NCI-H774 (cell line): ENCODE results near the gene RNF215.
A peak's percentile ranks its signal among the peaks of the same experiment; 100 is the strongest.

Experiments used
- DNase-seq: peaks from one replicate; lab custom pipeline; 2025; lab: John Stamatoyannopoulos, UW

RNF215 gene

DNA sequence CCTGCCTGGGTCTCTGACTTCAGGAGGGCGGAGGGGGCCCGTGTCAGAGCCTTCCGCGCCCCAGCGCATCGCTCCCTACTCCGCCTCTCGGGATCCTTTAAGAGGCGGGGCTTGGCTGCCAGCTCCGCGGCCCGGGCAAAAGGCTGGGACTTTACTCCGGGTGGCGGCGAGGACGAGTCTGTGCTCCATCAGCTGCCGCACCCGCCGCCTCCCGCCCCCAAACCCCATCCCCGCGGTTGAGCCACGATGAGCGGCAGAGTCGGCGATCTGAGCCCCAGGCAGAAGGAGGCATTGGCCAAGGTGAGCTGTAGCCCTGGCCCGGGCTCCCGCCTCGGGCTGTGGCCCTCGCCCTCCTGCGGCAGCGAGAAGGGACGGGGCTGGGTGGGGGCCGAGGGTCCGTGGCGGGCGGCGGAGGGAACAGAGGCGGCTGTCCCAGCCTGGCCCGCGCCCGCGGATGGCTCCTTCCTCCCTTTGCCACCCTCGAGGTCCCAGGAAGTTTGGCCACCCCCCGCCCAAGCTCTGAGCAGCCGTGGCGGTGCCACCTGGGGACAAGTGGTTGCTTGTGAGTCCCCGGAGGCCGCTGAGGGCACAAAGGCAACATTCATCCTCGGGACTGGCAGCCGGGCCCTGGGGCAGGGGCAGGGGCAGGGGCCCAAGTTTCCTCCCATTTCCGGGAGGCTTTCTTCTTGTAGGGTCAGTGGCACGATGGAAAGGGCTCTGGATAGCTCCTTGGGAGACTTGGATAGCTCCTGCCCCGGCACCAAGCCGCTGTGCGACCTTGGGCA, 9.9 kb upstream of the RNF215 start, which contains the start of gene SEC14L2:
Gene SEC14L2, plus strand, starts transcription at position 148 of the 785 bp plus-strand sequence. Its CDS starts 99 bp downstream, at position 247.
- DNase-seq = no peak

DNA sequence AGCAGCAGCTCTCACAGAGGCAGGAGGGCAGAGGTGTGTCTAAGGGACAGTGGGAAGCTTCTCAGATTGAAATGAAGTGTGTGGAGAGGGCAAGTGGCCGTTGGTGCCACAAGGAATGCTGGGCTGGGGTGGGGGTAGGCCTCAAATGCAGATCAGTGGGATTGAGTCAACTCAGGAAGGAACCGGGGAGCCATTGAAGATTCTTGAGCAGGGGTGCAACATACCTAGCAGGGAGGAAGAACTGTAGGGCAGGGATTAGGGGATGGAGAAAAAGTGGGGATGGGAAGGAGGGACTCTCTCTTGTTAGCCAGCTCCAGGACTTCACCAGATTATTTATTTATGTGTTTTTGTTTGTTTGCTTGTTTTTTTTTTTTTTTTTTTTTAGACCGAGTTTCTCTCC, 6.7 kb upstream of the RNF215 start:
- DNase-seq = no peak

DNA sequence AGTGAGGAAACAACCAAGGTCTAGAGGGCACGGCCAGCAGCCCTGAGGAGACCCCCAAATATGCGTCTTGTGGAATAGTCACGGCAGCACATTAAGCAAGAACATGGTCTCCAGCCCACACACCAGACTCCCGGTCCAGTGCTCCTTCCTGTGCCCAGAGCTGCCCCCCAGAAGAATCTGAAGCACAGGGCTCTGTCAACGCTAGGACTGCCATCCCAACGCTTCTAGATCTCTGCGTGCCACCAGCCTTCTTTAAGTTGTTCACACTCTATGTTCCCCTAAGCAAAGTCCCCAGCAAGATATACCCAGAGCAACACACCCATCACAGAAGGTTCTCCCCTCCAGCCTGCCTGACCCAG, 6.1 kb upstream of the RNF215 start:
- no peak for DNase-seq

DNA sequence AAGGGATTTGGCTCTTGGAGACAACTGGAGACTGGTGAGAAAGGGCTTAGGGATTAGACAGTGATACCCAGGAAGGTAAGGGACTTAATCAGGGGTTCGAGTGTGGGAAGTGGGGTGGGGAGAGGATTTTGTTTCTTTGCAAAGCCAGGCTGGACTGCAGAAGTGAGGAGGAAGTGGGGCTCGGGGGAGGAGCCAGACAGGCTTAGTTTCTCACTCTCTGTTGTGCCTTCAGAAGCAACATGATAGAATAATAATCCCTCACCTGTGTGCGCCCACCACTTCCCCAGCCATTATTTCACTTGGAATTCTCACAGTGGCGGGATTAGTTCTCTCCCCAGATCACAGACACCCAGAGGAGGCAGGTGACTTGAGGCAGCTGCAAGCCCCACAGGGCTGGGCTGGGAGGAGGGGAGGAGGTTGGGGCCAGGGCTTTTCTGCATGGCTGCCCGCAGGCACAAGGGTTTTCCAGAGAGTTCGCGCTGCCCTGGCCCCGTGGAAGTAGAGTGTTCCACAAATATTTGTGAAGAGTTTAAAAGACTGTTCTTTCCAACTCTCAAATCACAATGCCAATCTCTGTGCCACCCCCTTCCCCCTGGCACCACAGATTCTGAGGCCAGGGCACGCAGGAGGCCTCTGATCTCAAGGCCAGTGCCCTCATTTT, 5.6 kb upstream of the RNF215 start:
- DNase-seq = no peak

DNA sequence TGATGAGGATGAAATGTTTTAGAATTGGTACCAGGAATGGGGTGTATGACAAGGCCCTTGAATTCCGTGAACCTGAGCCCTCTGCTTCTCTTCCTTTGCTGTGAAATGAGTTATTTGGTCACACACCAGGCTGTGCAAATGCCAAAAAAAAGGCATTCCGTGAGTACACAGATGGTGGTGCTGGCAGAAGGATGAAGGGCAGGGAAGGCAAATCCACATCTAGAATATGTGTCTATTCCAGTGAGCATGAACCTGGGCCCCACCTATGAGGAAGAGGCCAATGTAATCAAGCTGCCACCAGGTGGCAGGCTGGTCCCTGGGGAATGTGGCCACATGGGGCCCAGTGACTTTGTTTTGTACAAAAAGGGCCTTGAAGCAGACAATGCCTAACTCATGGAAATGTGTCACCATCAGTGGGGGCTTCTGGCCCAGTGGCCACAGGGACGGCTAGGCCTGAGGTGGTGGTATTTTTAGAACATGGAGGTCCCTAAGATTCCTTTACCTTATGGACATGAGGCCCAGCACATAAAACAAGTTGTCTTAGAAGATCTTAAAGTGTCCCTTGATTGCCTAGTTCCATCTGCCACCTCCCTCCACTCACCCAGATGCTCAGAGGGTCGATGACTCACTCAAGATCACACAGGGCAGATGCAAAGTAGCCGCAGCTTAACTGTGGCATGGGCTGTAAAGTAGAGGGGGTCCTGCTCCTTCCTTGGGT, 3.9 kb upstream of the RNF215 start:
- DNase-seq = peak; percentile 14

DNA sequence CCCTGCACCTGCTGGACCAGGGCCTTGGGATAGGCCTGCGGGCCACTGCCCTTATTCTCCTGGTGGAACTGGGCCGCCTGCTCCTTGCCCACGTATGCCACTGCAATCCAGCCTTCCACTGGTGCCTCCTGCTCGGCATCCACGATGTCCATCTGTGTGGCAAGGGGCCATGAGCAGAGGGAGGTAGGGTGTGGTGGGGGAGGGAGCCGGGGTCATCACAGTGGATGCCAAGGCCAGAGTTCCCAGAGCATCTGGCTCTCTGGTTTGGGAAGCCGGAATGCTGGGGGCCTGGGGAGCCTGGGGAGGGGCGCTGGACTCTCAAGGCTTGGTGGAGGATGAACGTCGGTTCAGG, 627 bp downstream of the RNF215 start:
- DNase-seq = no peak

DNA sequence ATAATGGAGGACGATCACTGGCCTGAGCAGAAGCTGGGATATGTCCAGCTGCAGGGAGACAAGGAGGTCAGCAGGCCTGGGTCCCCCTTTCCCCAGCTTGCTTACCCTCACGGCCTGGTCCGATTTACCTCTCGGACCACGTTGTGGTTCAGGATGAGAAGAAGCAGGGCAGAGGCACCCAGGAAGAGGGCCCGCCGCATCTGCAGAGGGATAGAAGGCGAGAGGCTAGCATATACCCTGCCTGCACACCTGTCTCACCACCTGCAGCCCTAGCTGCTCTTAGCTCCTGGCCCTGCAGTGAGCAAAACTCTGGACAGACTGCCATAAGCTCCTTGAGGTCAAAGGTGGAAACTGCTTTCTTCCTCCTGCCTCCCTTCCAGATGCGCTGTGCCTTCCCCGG, 1.3 kb downstream of the RNF215 start:
- DNase-seq = no peak

DNA sequence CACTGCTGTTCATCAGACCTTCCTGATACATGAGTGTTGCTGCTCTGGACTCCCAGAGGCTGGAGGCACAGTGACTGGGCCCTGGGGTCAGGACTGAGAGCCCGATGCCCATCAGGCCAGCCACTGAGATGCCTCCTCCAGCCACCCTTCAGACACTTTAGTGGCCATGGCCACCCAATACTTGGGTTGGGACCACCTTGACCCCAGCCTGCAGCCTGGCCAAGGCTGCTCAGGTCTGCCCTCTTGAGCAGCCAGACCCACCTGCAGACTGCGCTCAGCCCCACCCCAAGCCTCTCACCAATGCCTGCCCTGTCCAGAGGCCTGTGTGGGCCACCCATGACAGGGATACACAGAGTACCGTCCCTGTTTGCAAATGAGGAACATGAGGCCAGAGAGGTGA, 4.2 kb downstream of the RNF215 start:
- DNase-seq = no peak

DNA sequence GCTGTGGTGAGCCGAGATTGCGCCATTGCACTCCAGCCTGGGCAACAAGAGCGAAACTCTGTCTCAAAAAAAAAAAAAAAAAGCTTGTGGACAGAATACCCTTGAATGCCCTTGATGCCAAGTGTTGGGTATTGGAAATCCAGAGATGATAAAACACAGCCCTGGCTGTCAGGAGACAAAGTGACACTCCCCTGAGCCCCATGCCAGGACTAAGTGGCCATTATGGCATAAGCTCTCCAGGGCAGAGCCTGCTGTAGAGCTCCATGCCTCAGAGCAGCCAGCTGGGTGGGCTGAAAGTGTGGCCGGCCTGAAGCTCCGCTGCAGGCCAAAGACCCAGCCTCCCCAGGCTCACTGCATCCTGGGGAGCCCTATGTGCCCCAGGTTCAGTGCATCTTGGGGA, 4.9 kb downstream of the RNF215 start:
- no peak for DNase-seq

DNA sequence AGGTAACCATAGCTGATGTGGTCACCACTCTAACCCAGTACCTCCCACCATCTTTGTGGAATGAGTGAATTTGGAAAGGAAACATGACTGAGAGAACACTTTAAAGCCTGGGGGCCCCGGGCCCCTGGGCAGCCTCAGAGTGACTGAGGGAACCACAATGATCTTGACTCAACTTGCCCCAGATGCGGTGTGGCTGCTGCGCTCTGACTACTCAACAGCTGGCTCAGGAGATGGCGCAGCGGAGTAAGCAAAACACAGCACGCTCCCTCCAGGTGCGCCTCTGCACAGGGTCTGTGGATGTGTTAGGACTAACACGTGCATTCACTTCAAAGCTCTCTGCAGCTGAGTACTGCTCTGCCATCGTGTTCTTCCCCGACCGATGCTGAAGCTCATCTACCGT, 5.9 kb downstream of the RNF215 start:
- DNase-seq = no peak

DNA sequence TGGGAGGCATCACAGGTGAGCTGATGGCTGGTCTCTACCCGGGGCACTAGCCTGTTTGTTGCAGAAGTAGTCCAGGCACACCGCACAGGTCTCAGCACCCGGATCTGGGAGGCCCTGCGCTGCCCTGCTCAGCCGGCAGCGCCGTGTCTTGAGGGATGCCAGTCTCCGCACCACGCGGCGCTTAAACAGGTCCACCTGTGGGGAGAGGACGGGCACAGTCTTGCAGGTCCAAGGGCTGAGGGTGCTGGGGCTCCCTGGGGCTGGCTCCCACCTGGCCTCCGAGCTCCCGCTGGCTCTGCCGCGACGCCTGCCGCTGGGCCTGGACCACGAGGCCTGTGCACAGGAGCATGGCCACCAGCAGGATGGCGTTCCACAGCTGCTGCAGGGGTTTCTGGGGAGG, 7.2 kb downstream of the RNF215 start:
- DNase-seq = no peak

DNA sequence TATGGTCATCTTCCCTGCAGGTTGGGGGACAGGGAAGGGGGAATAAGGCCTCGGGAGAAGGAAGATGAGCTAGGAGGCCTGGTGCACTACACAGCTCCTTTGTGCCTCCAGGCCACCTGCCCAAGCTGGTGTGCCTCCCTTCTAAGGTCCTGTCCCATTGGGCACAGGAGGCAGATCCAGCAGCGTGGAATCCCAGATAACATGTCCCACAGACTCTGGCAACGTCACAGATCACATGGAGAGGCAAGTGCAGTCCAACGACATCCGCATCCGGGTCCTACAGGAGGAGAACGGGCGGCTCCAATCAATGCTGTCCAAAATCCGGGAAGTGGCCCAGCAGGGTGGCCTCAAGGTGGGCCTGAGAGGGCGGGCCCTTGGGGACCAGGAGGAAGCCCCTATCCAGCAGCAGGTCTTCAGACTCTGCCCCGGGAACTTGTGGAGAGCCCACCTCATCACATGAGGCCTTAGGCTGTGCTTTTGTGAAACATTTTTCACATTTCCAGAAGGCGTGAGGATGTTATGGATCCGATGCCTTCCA, 11.8 kb downstream of the RNF215 start:
- DNase-seq = no peak

DNA sequence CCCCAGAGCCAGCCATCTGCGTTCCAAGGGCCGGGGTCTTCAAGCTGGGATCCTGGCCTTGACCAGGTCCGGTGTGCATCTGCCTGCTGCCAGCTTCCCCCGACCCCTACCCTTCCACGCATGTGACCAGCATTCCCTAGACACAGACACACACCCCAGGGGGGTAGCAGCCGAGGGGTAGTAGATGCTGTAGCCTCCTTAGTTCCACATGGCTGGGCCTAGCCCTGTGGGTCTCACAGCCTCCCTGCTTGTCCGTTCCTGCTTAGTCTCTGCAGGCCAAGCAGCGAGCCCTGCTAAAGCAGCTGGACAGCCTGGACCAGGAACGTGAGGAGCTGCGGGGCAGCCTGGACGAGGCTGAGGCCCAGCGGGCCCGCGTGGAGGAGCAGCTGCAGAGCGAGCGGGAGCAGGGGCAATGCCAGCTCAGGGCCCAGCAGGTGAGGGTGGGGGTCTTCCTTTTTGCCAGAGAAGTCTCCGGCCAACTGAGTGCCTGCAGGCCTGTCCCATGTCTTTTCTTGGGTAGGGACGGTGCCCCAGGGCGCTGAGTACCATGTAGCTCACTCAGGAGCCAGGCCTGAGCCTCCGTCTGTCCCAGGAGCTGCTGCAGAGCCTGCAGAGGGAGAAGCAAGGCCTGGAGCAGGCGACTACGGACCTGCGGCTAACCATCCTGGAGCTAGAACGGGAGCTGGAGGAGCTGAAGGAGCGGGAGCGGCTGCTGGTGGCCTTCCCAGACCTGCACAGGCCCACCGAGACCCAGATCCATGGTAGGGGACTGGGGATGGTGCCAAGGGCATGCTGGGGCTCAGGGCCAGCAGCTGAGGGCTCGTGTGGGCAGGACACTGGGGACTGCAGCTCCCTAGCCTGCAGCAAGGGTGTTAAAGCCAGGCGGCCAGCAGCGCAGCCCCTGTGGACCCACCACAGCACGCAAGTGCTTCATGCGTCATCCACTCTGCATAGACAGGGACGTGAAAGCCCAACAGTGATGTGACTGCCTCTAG, 13.6 kb downstream of the RNF215 start:
- DNase-seq = no peak

DNA sequence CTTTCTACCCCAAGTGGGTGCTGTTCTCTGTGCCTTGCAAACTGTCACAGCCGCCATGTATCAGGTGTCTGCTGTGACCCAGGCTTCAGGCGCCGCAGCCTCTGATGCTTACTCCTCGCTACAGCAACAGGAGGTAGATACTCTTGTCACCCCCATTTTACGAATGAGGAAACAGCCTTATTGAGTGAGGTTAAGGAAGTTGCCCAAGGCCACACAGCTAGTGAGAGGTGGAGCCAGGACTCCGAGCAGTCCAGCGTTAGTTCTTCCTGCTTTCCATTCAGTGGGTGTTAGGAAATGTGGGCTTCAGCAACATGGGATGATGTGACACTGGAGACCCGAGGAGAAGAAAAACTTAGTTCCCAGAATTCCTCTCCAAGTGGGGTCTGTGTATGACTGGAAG, 14.3 kb downstream of the RNF215 start:
- DNase-seq = no peak

DNA sequence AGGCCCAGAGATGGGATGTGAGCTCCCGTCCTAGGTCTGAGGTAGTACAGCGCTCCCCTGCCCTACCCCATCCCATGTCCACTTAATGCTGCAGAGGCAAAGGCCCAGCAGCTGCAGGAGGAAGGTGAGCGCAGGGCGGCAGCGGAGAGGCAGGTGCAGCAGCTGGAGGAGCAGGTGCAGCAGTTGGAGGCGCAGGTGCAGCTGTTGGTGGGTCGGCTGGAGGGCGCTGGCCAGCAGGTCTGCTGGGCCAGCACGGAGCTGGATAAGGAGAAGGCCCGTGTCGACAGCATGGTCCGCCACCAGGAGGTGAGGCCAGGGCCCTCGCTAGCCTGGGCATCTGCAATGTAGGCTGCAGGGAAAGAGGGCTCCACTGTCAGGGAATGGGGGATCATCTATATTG, 15.2 kb downstream of the RNF215 start:
- DNase-seq = peak; percentile 73

DNA sequence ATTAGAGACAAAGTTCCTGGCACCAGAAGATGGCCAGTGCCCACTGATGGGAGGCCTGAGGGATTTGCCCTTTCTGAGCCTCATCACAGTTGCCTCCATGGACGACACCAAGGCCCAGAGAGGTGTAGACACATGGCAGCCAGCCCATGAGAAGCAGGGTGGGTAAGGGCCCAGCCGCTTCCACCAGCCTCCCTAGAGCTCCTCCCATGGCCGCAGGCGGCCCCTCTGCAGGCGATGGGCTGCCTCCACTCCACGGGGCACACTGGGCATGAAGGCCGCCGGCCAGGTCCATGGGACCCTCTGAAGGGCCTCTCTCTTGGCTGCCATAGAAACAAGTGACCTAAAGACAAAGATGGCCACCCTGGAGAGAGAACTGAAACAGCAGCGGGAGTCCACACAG, 15.9 kb downstream of the RNF215 start:
- no peak for DNase-seq

DNA sequence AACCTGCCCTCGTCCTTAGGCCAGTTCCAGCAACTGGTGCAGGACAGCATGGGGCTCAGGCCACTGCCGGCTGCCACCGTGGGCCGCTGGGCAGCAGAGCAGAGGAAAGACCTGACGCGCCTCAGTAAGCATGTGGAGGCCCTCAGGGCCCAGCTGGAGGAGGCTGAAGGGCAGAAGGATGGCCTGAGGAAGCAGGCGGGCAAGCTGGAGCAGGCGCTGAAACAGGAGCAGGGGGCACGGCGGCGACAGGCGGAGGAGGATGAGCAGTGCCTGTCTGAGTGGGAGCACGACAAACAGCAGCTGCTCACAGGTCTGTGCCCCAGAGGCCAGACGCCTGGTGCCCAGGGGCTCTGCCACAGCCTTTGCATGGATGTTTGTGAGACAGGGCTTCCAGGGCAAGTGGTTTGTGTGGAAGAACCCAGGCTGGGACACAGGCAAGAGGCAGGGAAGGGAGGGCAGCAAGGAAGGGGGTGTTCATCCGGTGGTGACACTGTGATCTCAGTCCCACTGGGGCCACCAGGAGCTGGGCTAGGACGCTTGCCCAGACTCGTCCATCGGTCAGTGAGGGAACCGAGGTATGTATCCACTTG, 16.5 kb downstream of the RNF215 start:
- no peak for DNase-seq

DNA sequence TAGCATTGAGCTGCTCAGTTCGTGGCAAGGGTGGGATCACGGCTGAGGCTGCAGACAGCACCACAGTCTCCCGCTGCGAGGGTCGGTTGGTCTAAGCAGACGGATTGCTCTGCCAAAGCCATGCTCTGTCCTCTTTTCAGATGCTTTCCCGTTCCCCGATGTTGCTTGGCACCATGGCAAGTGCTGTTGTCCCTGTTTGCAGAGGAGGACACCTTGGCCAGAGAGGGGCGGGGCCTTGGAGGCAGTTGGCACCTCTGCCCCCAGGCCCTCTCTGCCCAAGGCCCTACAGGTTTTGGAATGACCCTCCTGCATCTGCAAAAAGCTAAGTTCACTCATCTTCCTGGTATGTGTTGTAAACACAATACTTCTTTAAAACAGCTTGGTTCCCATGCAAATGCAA, 18.8 kb downstream of the RNF215 start:
- DNase-seq = no peak

DNA sequence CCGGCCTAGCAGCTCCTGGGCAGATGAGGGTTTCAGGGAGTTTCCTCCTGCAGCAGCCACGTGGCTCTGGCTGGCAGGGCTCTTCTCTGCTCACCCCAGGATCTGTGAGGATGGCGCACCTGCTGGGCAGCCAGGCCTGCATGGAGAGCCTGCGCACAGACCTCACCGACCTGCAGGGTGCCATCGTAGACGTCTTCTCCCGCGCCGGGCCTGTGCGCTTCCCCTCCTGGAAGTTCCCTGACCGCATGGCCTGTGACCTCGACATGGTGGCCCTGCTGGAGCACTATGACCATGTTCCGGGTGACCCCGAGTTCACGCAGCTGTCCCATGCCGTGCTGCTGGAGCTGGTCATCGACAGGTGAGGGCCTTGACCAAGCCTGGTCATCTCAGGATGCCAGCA, 21.3 kb downstream of the RNF215 start:
- no peak for DNase-seq

DNA sequence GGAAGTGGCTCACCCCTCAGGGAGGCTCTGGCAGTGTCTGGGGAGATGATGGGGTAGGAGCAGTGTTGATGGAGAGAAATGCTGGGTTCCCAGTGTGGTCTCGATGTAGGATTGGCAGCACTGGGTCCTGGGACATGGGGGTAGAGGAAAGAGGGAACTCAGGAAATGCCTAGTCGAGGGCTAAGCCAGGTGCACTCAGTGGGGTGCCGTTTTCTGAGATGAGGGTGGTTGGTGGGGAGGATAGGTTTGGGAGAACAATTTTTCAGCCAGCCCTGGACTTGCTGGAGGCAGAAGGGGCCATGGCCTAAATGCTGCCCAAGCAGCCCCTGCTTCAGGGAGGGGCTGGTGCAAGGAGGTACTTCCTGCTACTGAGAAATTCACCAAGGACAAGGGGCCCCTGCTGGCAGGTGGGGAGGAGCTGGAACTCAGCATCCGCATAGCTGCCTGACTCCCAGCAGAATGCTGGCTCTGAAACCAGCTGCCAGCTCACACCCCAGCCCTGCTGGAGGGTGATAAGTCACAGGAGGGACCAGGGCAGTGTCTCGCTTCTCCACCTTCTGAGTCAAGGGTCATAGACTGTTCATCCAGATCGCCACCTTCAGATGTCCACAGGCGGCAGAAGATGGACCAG, 24.4 kb downstream of the RNF215 start:
- DNase-seq = no peak
